Muscle of arm (tissue), 12 donors: ENCODE data around the gene TOR2A. TPM values are rescaled to one million over a fixed set of nuclear protein-coding genes. Genes with fewer than 3 reads are reported as not detected.
A peak's percentile ranks its signal among the peaks of the same experiment; 100 is the strongest.

Experiments used
- DNase-seq: peaks from one replicate; pipeline ENCODE4 v3.0.0-alpha.2; 2013
- polyA plus RNA-seq, 12 donors: library from polyadenylated mRNA; unstranded; fragments of 120-200 nt; gene quantifications; one replicate each; pipeline ENCODE4 v1.2.1, GENCODE V29; 2013; ENCODE audit not compliant: insufficient read length in 12 of 12

The TOR2A gene
- polyA plus RNA-seq, 12 donors = 4.7 to 16.6 (median 7.0) TPM; not detected in 1

DNA sequence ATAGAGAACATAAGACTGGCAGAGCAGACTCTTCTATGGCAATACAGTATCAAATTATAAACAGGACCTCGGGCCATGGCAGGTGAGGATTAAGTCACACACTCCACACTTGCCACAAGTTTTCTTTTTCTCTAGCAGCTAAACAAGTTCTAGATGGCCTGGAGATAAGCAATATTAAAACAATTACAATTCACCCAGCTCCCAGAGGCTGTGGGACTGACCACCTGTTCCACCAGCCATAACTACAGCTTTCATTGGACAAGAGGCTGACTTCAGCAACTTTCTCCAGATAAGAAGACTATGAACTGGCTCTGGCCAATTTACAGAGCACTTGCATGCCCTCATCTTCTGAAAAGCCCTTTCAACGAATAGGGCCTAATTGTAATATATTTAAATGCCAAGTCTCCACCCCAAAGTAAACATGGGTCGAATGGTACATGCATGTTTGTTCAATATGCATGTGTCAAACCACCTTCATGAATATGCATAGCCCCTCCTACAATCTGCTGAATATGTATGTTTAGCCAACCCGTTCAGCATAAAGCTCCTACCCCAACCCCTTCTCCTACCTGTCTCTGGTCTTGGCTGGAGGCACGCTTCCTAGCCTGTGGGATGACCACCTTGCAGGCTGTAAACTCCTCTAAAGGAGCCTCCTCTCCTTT lies 34.4 kb downstream of the TOR2A start:
- no peak for DNase-seq

DNA sequence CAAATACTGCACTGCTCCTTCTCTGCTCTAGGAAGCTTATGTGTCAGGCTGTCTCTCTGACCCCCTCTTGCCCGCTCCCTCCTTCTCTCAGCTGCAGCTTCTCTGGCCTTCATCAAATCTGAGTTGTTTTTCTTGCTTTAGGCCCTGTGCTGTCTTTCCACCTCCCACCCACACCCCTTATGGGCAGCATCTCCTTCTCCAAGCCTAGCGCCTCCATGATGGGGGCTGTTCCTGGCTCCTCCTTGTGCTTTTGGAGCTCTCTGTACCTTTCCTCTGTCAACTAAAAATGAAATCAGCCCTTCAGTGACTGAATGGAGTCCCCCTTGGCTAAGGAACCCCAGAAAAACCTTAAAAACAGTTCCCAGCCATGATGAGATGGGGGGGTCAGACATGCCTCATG lies 35.0 kb downstream of the TOR2A start:
- no peak for DNase-seq

DNA sequence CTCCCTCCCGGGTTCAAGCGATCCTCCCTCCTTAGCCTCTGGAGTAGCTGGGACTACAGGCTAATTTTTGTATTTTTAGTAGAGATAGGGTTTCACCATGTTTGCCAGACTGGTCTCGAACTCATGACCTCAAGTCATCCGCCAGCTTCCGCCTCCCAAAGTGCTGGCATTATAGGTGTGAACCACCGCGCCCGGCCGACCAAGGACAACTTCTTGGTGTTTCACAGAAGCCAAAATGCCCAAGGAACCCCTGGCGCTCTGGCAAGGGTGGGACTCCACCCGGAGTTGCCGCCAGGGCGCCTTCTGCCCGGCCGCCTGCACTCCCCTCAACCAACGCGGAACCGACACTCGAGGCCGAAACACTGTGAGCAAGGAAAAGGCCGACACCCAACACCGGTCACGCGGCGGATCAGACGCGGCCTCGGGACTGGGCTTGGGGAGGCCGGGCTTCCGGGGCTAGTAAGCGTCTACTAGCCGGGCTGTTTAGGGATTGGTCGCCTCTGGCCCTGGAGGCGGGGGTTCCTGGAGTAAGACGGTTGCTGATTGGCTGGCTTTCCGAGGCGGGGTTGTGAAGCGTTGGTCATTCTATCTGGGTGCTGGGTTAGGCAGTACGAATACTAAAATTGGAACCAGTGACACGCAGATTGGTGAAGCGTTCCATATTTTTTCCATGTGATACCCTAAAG lies 36.0 kb downstream of the TOR2A start:
- peak; percentile 97 for DNase-seq

DNA sequence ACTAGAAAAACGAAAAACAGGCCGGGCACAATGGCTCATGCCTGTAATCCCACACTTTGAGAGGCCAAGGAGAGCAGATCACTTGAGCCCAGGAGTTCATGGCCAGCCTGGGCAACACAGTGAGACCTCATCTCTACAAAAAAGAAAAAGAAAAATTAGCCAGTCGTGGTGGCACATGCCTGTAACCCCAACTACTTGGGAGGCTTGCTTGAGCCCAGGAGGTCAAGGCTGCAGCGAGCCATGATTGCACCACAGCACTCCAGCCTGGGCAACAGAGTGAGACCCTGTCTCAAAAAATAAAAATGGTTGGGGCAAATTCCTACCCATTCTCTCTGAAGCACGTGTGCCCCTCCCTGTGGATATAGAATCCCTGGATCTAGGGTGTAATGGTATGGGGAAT lies 36.7 kb downstream of the TOR2A start:
- no peak for DNase-seq

DNA sequence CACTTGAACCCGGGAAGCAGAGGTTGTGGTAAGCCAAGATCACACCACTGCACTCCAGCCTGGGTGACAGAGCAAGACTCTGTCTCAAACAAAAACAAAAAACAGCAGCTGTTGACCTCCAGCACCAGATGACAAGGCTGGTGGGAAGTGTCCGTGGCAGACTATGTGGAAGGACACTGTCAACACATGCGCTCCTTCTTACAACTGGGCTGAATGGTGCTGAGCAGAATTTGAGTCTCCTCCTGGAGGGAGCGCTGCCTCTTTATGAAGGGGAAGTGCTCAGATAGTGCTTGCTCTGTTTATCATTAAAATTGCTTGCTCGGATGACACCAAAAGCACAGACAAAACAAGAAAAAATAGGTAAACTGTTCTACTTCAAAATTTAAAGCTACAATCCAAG lies 37.5 kb downstream of the TOR2A start:
- no peak for DNase-seq

DNA sequence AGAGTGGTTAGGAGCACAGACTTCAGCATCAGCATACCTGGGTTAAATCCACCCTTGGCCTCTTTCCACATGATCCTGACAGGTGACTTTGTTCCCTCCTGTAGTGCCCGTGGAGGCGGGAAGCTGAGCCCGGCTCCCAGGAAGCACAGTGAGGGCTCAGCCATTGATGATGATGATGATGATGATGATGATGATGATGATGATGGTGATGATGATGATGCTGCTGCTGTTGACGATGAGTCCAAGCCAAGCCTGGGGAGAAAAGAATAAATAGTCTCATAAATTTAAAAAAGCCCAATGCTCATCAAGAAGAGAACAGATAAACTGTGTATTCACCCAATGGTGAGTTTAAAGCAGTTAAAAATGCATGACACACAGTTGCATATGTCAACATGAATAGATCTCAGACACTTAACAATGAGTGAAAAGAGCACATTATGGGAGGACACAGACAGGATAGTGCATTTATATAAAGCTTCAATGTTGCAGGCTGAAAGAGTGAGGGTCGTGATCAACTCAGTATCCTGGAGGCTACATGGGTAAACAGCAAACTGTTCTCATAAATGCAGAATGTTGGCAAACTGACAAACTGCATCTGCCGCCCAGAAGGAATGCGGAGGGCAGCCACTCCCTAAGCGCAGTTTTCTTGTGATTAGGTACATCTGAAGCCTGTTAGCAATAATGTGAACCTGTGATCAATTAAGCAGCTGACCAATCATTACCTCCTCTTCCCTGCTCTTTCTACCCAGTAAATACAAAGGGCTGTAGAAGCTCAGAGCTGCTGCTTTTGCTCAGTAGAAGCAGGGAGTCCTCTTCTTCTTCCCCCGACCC lies 40.0 kb downstream of the TOR2A start:
- DNase-seq = no peak

DNA sequence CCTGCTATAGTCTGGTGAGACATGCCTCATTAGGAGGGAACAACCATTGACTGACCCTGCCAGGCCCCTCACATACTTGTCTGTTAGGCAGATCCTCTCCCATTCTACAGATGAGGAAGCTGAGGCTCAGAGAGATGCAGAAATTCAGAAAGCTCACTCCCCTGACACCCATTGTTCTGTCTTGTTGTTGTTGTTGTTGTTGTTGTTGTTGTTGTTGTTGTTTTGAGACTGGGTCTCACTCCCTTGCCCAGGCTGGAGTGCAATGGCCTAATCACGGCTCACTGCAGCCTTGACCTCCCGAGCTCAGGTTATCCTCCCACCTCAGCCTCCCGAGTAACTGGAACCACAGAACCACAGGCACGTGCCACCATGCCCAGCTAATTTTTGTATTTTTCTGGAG lies 41.4 kb downstream of the TOR2A start:
- DNase-seq = no peak

DNA sequence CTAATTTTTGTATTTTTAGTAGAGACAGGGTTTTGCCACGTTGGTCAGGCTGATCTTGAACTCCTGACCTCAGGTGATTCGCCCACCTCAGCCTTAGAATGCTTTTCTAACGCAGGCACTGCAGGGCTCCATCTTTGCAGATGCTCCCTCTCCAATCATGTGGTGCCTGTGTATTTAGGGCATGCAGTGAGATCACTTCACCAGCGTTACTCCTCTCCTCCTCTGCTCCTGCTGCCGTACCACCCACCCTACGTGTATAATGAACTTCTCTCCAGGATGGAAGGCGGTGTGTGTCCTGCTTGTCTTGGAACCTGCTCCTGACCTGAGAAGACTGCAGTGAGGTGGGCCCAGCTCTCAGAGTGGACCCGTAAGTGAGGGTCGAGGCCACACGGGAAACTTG lies 42.0 kb downstream of the TOR2A start:
- DNase-seq = no peak

DNA sequence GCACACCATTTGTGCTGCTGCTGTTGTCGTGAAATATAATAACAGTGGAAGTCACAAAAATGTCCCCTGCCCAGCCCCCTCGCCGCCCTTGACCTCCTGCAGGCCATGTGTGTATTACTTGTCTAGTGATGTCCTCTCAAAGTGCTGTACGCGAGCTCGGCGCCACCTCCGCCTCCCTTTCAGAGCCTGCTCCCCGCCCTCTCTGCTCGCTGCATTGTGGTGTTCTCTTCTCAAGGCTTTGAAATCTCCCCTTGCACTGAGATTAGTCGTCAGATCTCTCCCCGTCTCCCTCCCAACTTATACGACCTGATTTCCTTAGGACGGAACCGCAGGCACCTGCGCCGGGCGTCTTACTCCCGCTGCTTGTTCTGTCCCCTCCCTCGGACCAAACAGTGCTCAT lies 43.0 kb downstream of the TOR2A start:
- DNase-seq = no peak

DNA sequence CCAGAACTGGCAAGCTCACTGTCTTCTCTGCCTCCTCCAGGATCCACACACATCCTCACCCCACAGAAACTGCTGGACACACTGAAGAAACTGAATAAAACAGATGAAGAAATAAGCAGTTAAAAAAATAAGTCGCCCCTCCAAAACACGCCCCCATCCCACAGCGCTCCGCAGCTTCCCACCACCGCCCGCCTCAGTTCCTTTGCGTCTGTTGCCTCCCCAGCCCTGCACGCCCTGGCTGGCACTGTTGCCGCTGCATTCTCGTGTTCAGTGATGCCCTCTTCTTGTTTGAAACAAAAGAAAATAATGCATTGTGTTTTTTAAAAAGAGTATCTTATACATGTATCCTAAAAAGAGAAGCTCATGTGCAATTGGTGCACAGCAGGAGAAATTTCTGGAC lies 44.4 kb downstream of the TOR2A start:
- DNase-seq = no peak

DNA sequence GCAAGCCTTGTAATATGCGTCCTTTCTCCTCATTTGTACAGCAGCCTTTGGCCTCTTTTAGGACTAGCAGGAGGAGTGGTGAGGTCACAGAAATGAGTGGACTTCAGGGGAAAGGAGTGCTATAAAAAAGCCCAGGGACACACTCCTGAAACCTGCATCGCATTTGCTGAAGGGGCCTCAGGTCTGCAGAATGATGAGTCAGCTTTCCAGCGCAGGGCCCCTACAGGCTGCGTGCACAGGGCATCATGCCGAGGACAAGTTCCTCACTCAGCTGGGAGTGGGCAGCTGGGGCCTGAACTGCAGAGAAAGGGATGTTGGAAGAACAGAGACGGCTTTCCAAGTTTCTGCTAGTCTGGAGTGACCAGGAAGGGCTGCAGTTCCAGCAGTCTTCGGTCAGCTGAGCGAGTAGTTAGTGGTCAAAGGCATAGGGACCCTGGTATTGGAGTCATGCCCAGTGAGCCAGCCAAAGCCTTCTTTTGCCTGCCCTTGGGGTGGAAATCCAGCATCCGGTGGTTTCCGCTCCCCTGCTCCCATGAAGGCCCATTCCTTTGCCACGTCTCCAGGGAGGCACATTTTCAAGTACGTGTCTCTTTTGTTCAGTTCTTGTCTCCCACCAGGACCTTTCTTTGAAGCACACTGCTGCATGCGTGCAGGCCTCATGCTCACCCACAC lies 45.6 kb downstream of the TOR2A start:
- no peak for DNase-seq

DNA sequence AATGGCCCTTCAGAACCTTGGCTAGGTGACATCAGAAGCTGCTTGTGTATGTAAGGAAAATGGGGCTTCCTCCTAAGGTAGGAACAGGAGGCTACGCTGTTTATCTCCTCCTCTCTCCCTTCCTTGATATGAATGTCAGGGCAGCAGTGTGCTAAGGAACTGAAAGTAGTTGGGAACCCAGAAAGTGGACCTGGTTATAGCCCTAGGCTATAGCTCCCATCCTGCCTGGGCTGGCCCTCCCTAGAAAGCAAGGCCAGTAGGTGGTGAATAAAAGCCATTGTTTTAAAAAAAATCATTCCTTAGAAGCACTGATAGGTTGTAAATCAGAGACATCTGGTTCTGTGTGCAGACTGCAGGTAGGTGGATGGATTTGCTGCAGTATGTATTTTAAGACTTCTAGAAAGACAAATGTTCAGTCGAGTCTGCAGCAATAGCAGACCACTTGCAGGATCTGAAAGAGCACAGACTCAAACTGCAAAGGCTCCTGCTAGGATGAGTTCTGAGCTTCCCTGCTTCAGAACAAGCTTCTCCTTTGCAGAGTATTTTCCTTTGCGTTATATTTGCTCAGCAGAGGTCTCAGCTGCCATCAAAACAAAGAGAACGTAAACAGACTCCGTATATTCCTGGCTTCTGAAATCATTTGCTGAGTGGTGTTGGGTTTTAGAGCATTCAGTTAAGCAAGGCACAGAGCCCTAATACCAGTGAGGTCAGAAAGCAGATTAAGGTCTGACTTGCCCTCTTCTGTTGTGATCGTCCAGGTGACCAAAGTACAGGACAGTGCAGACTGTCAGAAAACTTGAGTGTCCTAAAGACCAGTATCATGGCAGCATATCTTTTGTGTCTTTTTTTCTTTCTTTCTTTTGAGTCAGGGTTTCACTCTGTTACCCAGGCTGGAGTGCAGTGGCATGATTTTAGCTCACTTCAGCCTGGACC lies 48.4 kb downstream of the TOR2A start:
- no peak for DNase-seq

DNA sequence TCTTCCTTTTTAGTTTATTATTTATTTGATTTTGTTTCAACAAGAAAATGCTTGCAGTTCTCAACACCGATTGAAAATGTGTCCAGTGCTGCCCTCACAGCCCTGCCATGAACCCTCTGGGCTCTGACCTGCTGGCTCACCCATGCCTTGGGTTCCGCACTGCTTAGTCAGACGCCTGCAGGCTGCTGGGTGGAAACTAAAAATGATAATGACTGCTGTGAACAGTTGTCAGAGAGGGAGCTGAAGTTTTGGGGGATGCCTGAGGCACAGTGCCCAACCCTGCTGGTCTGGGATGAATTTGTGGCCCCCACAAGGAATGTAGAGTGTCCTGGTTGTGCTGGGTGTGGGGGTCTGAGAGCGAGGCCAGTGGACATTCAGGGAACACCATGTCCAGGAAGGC lies 50.5 kb downstream of the TOR2A start:
- DNase-seq = no peak

DNA sequence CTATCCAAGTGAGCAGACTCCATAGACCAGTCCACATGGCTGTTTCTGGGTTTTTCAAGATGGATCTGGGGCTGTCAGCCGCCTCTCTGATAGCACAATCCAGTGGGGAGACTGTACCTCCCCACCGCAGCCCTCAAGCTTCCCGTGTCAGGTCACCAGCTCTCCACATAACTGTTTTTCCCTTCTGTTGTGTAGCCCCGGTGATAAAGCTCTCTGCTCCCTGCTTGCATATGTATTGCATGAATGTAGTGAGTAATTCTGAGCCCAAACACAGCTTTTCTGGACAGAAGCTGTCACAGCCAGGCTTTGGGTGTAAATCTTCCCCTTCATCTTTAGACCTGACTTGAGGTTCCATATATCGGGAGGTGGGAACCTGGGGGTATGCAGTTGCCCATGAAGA lies 51.4 kb downstream of the TOR2A start:
- no peak for DNase-seq

DNA sequence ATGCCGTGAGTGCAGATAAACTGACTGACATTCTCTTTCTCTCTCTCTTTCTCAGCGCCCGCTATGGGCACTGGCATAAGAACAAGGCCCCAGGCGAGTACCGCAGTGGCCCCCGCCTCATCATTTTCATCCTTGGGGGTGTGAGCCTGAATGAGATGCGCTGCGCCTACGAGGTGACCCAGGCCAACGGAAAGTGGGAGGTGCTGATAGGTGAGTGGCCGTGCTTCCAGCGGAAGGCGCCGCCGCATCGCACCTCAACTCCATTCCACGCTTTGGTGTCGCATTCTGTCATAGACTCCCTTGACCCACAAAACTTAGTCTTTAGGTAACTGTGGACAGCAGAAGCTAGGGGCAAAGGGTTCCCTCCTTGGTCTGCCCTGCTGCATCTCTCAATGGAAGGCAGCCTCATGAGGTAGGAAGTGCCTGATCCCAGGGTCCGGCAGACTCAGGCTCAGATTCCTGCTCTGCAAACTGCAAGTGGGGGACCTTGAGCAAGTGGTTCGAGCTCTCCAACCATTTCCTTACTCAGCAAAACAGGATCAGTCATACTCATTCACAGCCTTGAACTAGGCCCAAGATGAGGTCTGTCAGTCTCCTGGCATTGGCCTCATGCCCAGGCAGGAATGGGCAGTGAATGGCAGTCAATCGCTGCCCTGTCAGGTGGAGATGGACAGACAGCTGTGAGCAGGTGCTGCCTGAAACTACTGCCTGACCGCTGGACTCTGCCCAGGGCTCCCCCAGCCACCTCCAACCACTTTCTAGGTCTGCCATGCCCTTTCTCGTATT lies 52.5 kb downstream of the TOR2A start:
- no peak for DNase-seq

Other genes starting within 250 kb of the TOR2A start
- gene STXBP1, start 123.0 kb downstream of the TOR2A start, polyA plus RNA-seq = 10 to 100 TPM in 11 of 12 donors, not detected in 1; 11.2 to 27.1 (median 14.7) TPM
- gene CFAP157, start 28.3 kb downstream of the TOR2A start, polyA plus RNA-seq = 1 to 10 TPM in 7 of 12 donors, under 1 TPM in 3, not detected in 2; 0.84 to 1.7 (median 1.0) TPM
- 1 to 10 TPM in 10 of 12 donors, not detected in 2; 4.0 to 8.8 (median 5.3) TPM for gene PTRH1, start 19.6 kb downstream of the TOR2A start, polyA plus RNA-seq
- under 1 TPM in 5 of 12 donors, not detected in 7; 0.03 to 0.17 (median 0.05) TPM for gene TTC16, start 19.2 kb downstream of the TOR2A start, polyA plus RNA-seq
- gene SH2D3C, start 43.4 kb upstream of the TOR2A start, polyA plus RNA-seq = 10 to 100 TPM in 11 of 12 donors, not detected in 1; 13.5 to 40.7 (median 17.1) TPM
- gene CDK9, start 50.7 kb upstream of the TOR2A start, polyA plus RNA-seq = 10 to 100 TPM in 11 of 12 donors, not detected in 1; 29.1 to 50.2 (median 38.6) TPM
- 10 to 100 TPM in 11 of 12 donors, not detected in 1; 32.7 to 60.9 (median 37.7) TPM for gene FPGS, start 67.6 kb upstream of the TOR2A start, polyA plus RNA-seq
- 10 to 100 TPM in 11 of 12 donors, not detected in 1; 42.2 to 65.8 (median 47.4) TPM for gene ENG, start 119.4 kb upstream of the TOR2A start, polyA plus RNA-seq
- 1,000 to 10,000 TPM in 5 of 12 donors, 100 to 1,000 TPM in 7; 441 to 7,878 (median 918) TPM for gene AK1, start 142.4 kb upstream of the TOR2A start, polyA plus RNA-seq
- gene ST6GALNAC6, start 164.3 kb upstream of the TOR2A start, polyA plus RNA-seq = 10 to 100 TPM in 11 of 12 donors, not detected in 1; 37.0 to 62.6 (median 51.5) TPM
- gene ST6GALNAC4, start 181.7 kb upstream of the TOR2A start, polyA plus RNA-seq = 10 to 100 TPM in 11 of 12 donors, not detected in 1; 20.8 to 50.5 (median 32.7) TPM
- 1 to 10 TPM in 9 of 12 donors, under 1 TPM in 1, not detected in 2; 0.83 to 4.1 (median 2.4) TPM for gene PIP5KL1, start 195.5 kb upstream of the TOR2A start, polyA plus RNA-seq
- gene DPM2, start 202.6 kb upstream of the TOR2A start, polyA plus RNA-seq = 10 to 100 TPM in 11 of 12 donors, not detected in 1; 16.0 to 28.7 (median 20.7) TPM
- gene EEIG1, start 245.7 kb upstream of the TOR2A start, polyA plus RNA-seq = 10 to 100 TPM in 11 of 12 donors, not detected in 1; 12.7 to 37.2 (median 14.9) TPM